PC-3 (cell line): ENCODE results near the gene LBX1.

Source experiments
- EZH2phosphoT487 ChIP-seq: fragments of 300-600 bp; sonication (generic); IDR thresholded peaks from 2 replicates; pipeline ENCODE4 v1.6.1; 2018; ENCODE audit warnings: mild to moderate bottlenecking, antibody characterized with exemption, low read length, borderline replicate concordance
- TF ChIP-seq, protein P1 (sequence below): fragments of 300-600 bp; sonication (generic); conservative IDR thresholded peaks from 2 replicates; pipeline ENCODE4 v1.5.1; 2017; ENCODE audit warnings: antibody characterized with exemption, low read depth, mild to moderate bottlenecking, low read length

DNA sequence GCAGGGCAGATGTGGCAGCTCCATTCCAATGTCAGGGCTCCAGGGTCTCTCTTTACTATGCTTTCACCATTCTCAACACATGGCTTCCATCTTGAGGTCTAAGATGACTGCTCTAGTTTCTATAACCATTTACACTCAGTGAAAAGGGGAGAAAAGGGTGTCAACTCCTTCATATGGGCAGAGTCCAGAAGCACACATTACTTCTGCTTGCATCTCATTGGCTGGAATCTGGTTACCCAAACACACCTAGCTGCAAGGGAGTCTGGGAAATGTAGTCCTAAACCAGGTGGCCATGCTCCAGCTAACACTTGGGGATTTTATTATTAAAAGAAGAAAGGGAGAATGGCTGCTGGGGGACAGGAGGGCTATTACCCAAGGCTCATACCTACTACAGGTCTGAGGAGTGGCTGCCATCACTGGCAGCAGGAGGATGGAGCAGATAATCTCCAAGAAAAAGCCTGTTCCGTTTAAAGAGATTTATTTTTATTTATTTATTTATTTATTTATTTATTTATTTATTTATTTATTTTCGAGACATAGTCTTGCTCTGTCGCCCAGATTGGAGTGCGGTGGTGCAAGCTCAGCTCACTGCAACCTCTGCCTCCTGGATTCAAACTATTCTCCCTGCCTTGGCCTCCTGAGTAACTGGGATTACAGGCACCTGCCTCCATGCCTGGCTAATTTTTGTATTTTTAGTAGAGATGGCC is 29.1 kb upstream of the LBX1 start:
- TF ChIP-seq, protein P1, sequence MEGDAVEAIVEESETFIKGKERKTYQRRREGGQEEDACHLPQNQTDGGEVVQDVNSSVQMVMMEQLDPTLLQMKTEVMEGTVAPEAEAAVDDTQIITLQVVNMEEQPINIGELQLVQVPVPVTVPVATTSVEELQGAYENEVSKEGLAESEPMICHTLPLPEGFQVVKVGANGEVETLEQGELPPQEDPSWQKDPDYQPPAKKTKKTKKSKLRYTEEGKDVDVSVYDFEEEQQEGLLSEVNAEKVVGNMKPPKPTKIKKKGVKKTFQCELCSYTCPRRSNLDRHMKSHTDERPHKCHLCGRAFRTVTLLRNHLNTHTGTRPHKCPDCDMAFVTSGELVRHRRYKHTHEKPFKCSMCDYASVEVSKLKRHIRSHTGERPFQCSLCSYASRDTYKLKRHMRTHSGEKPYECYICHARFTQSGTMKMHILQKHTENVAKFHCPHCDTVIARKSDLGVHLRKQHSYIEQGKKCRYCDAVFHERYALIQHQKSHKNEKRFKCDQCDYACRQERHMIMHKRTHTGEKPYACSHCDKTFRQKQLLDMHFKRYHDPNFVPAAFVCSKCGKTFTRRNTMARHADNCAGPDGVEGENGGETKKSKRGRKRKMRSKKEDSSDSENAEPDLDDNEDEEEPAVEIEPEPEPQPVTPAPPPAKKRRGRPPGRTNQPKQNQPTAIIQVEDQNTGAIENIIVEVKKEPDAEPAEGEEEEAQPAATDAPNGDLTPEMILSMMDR: no peak
- no peak for TF ChIP-seq EZH2phosphoT487
